ENCODE data around the gene P4HA2. TPM values are rescaled to one million over a fixed set of nuclear protein-coding genes. Genes with fewer than 3 reads are reported as not detected.

The P4HA2 gene
- total RNA-seq, 1 donor from 2014 or later = 68.7 TPM

GRCh38 chr5:132211787-132212186, 15.9 kb downstream of the P4HA2 start:
- peaks cover 3% of the 10 kb centered on the region for H3K4me1 Mint-ChIP-seq
- DNase-seq (ENCODE audit: low spot score in 2 of 2, unreplicated experiment in 2 of 2) = no peak
- TF ChIP-seq, protein P1, sequence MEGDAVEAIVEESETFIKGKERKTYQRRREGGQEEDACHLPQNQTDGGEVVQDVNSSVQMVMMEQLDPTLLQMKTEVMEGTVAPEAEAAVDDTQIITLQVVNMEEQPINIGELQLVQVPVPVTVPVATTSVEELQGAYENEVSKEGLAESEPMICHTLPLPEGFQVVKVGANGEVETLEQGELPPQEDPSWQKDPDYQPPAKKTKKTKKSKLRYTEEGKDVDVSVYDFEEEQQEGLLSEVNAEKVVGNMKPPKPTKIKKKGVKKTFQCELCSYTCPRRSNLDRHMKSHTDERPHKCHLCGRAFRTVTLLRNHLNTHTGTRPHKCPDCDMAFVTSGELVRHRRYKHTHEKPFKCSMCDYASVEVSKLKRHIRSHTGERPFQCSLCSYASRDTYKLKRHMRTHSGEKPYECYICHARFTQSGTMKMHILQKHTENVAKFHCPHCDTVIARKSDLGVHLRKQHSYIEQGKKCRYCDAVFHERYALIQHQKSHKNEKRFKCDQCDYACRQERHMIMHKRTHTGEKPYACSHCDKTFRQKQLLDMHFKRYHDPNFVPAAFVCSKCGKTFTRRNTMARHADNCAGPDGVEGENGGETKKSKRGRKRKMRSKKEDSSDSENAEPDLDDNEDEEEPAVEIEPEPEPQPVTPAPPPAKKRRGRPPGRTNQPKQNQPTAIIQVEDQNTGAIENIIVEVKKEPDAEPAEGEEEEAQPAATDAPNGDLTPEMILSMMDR (IDR thresholded peaks at IDR 0.05; ENCODE audit: unreplicated experiment) = no peak

DNA sequence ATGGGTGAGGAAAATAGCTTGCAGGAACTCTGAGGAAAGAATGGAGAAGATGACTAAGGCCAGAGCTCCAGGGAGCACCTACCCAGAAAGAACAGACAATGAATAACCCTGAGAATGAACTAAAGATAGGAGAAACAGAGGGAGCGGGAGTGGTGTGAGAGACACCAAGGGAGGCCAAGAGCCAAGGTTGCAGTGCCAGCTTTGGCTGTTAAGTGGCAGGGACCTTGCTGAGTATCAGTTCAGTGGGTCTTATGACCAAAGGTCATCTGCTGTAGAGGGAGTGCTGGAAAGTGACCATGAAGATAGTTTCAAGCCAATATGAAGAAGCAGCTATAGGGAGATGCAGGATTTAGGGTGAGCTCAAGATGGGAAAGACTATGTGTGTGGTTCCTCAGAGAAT, 16.7 kb downstream of the P4HA2 start:
- TF ChIP-seq, protein P1 (IDR thresholded peaks at IDR 0.05; ENCODE audit: unreplicated experiment) = no peak
- Mint-ChIP-seq H3K4me3 (no peak overlapping the region), H3K27ac (no peak overlapping the region), H3K36me3 (peaks cover 30% of the 10 kb centered on the region), H3K4me1 (peaks cover 3% of the 10 kb centered on the region), H3K9me3 (no peaks in the 10 kb centered on the region), H3K27me3 (ENCODE audit: low read depth) (no peaks in the 10 kb centered on the region)
- no peak for DNase-seq (ENCODE audit: low spot score in 2 of 2, unreplicated experiment in 2 of 2)

More at GRCh38 chr5:132211787-132212186, 15.9 kb downstream of the P4HA2 start:
- H3K27ac Mint-ChIP-seq = no peak overlapping the region
- peaks cover 28% of the 10 kb centered on the region for H3K36me3 Mint-ChIP-seq
- no peaks in the 10 kb centered on the region for H3K9me3 Mint-ChIP-seq
- H3K4me3 Mint-ChIP-seq = no peak overlapping the region
- H3K27me3 Mint-ChIP-seq (ENCODE audit: low read depth) = no peaks in the 10 kb centered on the region

DNA sequence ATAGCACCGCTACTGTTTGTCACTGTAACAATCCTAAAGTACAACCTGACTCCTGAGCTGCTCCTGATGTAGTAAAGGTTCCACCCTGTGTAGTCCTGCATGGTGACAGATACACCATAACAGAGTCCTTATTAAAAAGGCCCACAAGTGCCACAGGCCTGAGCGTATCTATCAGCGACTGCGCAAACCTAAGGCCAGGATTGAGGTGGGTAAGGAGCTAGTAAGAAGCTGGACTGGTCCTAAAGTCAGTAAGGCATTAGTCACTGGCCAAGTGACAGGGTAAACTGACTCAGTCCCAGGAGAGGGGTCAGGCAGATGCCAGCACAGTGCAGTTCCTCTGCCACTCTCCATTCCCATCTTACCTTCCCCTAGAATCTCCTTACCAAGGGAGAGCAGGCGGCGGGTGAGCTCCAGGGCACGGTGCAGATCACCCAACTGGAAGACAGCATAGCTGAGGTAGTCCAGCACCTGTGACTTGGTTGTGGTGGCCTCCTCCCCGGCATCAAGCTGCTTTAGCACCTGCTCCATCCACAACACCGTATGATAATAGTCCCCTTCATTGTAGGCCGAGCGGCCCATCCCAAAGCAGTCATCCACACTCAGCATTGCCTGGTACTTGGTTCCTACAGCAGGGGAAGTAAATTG, 17.6 kb downstream of the P4HA2 start:
- peaks cover under 1% of the 10 kb centered on the region for H3K4me1 Mint-ChIP-seq
- no peak overlapping the region for H3K27ac Mint-ChIP-seq

GRCh38 chr5:132209131-132209530, 18.5 kb downstream of the P4HA2 start:
- TF ChIP-seq, protein P1 (IDR thresholded peaks at IDR 0.05; ENCODE audit: unreplicated experiment) = no peak
- DNase-seq (ENCODE audit: low spot score in 2 of 2, unreplicated experiment in 2 of 2) = no peak
- Mint-ChIP-seq H3K27ac (peak overlapping the region; percentile 17), H3K36me3 (peaks cover 37% of the 10 kb centered on the region), H3K4me1 (no peaks in the 10 kb centered on the region), H3K27me3 (ENCODE audit: low read depth) (no peaks in the 10 kb centered on the region), H3K4me3 (no peak overlapping the region), H3K9me3 (no peaks in the 10 kb centered on the region)

More for the DNA sequence above, 17.6 kb downstream of the P4HA2 start:
- TF ChIP-seq, protein P1 (IDR thresholded peaks at IDR 0.05; ENCODE audit: unreplicated experiment) = no peak
- H3K9me3 Mint-ChIP-seq = no peaks in the 10 kb centered on the region
- no peak for DNase-seq (ENCODE audit: low spot score in 2 of 2, unreplicated experiment in 2 of 2)
- no peak overlapping the region for H3K4me3 Mint-ChIP-seq
- peaks cover 31% of the 10 kb centered on the region for H3K36me3 Mint-ChIP-seq
- H3K27me3 Mint-ChIP-seq (ENCODE audit: low read depth) = no peaks in the 10 kb centered on the region

GRCh38 chr5:132207778-132208177, 19.9 kb downstream of the P4HA2 start:
- peaks cover 49% of the 10 kb centered on the region for H3K36me3 Mint-ChIP-seq
- no peak overlapping the region for H3K27ac Mint-ChIP-seq
- H3K9me3 Mint-ChIP-seq = no peaks in the 10 kb centered on the region
- H3K4me3 Mint-ChIP-seq = no peak overlapping the region
- H3K4me1 Mint-ChIP-seq = no peaks in the 10 kb centered on the region
- no peaks in the 10 kb centered on the region for H3K27me3 Mint-ChIP-seq (ENCODE audit: low read depth)
- DNase-seq (ENCODE audit: low spot score in 2 of 2, unreplicated experiment in 2 of 2) = no peak
- TF ChIP-seq, protein P1 (IDR thresholded peaks at IDR 0.05; ENCODE audit: unreplicated experiment) = no peak

Measured in mesothelial cell of epicardium (in vitro differentiated cells).